Thymus (tissue), 11 donors: Measurements from ENCODE around the gene VPREB3. TPM values are rescaled to one million over a fixed set of nuclear protein-coding genes. Genes with fewer than 3 reads are reported as not detected.
A peak's percentile ranks its signal among the peaks of the same experiment; 100 is the strongest.

Experiments used
- DNase-seq, 9 donors: peaks; one replicate each; pipeline ENCODE4 v3.0.0-alpha.2; 2013; ENCODE audit warnings: low spot score in 9 of 9, low read depth in 6 of 9, missing footprints in 1 of 9
- H3K27ac ChIP-seq, 2 donors: one replicate each; pipeline ENCODE4 v1.5.1; 2013; ENCODE audit warnings: control low read depth in 1 of 2, low read depth in 1 of 2, low read length in 1 of 2, mild to moderate bottlenecking in 1 of 2, moderate library complexity in 1 of 2
- H3K27me3 ChIP-seq, 2 donors: one replicate each; pipeline ENCODE4 v1.5.1; 2013; ENCODE audit warnings: low read length in 1 of 2; ENCODE audit not compliant: control insufficient read depth in 2 of 2, insufficient read depth in 1 of 2
- H3K36me3 ChIP-seq, 2 donors: one replicate each; pipeline ENCODE4 v1.5.1; 2013; ENCODE audit warnings: low read length in 1 of 2, mild to moderate bottlenecking in 1 of 2, moderate library complexity in 1 of 2; ENCODE audit not compliant: control insufficient read depth in 2 of 2, insufficient read depth in 2 of 2
- H3K4me1 ChIP-seq, 2 donors: one replicate each; pipeline ENCODE4 v1.5.1; 2013; ENCODE audit warnings: low read length in 2 of 2; ENCODE audit not compliant: control insufficient read depth in 2 of 2, insufficient read depth in 2 of 2
- H3K4me3 ChIP-seq, 2 donors: one replicate each; pipeline ENCODE4 v1.5.1; 2013; ENCODE audit warnings: low read length in 2 of 2, control low read depth in 1 of 2, mild to moderate bottlenecking in 1 of 2
- H3K9me3 ChIP-seq, 2 donors: one replicate each; pipeline ENCODE4 v1.5.1; 2013; ENCODE audit warnings: low read length in 1 of 2, mild to moderate bottlenecking in 1 of 2; ENCODE audit not compliant: control insufficient read depth in 2 of 2, insufficient read depth in 1 of 2
- WGBS: extraction: QIAGEN DNeasy Blood & Tissue Kit; methylation state at CpG from one replicate; pipeline ENCODE4 v1.1.7; 2013; 5-methylcytosine and 5-hydroxymethylcytosine counted together
- polyA plus RNA-seq: library from polyadenylated mRNA; stranded (reverse); fragments of 200-250 nt; gene quantifications from one replicate; pipeline ENCODE4 v1.2.3, GENCODE V29; 2013
- total RNA-seq: library from RNA; stranded (reverse); fragments of 120-200 nt; gene quantifications from one replicate; pipeline ENCODE4 v1.2.4, GENCODE V29; 2013
- donor health status: healthy.

Gene VPREB3
- total and polyA plus RNA-seq, 2 donors = 1.3 to 11.4 TPM

DNA sequence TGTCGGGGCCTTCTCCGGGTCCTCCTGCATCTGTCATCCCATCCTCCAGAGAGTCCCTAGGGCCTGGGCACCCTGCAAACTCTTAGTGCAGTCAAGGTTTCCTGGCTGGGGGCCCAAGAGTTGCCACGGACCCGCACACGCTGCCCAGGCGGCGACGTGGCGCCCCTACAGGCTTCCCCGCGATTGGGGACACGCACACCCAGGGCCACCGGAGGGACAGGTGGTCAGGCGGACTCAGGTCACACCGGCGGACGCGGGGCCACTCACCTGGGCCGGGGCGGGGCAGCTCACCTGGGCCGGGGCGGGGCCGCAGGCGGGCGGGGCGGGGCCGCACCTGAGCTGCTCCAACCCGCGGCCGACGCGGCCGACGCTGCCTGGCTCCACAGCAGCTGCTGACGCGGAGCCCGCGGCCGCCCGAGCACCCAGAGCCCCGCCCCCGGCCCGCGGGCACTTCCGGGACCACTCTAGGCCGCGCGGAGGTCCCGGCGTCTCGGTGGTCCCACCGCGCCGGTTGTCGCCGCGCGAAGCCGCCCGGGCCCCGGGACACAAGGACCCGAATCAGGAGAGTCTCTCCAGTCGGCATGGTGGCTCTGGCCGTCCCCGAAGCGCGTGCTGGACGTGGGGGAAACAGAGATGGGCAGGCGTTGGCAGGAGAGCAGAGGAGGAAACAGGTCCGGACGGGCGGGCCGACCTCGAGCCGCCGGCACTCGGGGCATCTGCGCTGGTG lies 3.3 kb downstream of the VPREB3 start, which contains the start of gene ZNF70:
Gene ZNF70, minus strand, starts transcription at position 399 of the 727 bp plus-strand sequence. CDS start 5,972 bp downstream, outside the sequence.
- no peaks in the 10 kb centered on the region for H3K27me3 ChIP-seq
- no peaks in the 10 kb centered on the region for H3K36me3 ChIP-seq
- H3K9me3 ChIP-seq = no peaks in the 10 kb centered on the region
- H3K4me3 ChIP-seq = peak within 1 kb of the TSS; percentile 84 to 91
- WGBS = under 1% methylated on average over 78 of the region's 78 CpGs
- H3K27ac ChIP-seq = peak within 1 kb of the TSS; percentile 81 to 91
- peaks cover 9 to 22% of the 10 kb centered on the region in 2 donors for H3K4me1 ChIP-seq
- peak in 7 of 9 donors; percentile 70 to 93 (median 87) for DNase-seq

DNA sequence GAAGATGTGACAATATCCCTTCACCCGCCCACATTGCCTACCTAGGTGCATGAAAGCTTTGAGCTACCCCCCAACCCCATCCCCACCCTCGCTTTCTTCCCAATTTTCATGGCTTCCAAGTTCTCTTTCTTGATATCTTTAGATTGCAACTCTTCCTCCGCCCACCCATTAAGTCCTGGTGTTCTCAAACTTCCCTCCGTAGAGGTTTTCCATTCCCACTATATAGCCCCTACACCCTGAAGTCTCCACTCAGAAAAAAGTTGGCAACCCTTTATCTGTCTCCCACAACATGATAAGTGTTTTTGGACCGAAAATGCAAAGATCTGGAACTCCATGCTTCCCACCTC lies 3.9 kb downstream of the VPREB3 start:
- no peak for DNase-seq
- WGBS = 42% methylated on average over 5 of the region's 5 CpGs

GRCh38 chr22:23749841-23750301 lies 4.4 kb downstream of the VPREB3 start:
- Histone ChIP-seq H3K36me3 (peaks cover 0 to under 1% of the 10 kb centered on the region in 2 donors), H3K27ac (no peak overlapping the region), H3K4me1 (peaks cover 9 to 22% of the 10 kb centered on the region in 2 donors), H3K27me3 (no peaks in the 10 kb centered on the region), H3K9me3 (no peaks in the 10 kb centered on the region), H3K4me3 (no peak overlapping the region)
- no peak for DNase-seq
- 90% methylated on average over 12 of the region's 12 CpGs for WGBS

More for the DNA sequence above, 3.9 kb downstream of the VPREB3 start:
- H3K27ac ChIP-seq = peak overlapping the region; percentile 56 to 68
- no peaks in the 10 kb centered on the region for H3K27me3 ChIP-seq
- H3K4me1 ChIP-seq = peaks cover 9 to 22% of the 10 kb centered on the region in 2 donors
- no peaks in the 10 kb centered on the region for H3K9me3 ChIP-seq
- H3K4me3 ChIP-seq = peak overlapping the region; percentile 57 to 84
- H3K36me3 ChIP-seq = no peaks in the 10 kb centered on the region

GRCh38 chr22:23745791-23746190 lies 8.4 kb downstream of the VPREB3 start:
- Histone ChIP-seq H3K27ac (no peak overlapping the region), H3K9me3 (no peaks in the 10 kb centered on the region), H3K27me3 (no peaks in the 10 kb centered on the region), H3K36me3 (peaks cover 20 to 22% of the 10 kb centered on the region in 2 donors), H3K4me3 (no peak overlapping the region), H3K4me1 (peaks cover 5 to 10% of the 10 kb centered on the region in 2 donors)
- WGBS = 94% methylated on average over 6 of the region's 6 CpGs
- no peak for DNase-seq

DNA sequence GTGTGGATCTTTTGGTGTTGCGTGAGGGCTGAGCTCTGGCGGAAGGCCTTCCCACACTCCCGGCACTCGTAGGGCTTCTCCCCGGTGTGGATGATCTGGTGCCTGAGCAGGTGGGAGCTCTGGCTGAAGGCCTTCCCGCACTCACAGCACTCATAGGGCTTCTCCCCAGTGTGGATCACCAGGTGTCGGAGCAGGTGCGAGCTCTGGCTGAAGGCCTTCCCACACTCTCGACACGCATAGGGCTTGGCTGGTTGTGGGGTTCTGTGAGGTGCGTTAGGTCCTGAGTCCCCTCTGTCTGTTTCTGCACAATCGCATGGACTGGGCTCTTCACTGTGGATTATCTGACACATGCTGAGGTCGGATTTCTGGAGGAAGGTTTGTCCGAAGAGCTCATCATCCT lies 9.7 kb downstream of the VPREB3 start:
- no peak overlapping the region for H3K4me3 ChIP-seq
- no peak overlapping the region for H3K27ac ChIP-seq
- no peaks in the 10 kb centered on the region for H3K4me1 ChIP-seq
- H3K9me3 ChIP-seq = no peaks in the 10 kb centered on the region
- 97% methylated on average over 14 of the region's 14 CpGs for WGBS
- no peak for DNase-seq
- H3K27me3 ChIP-seq = no peaks in the 10 kb centered on the region
- H3K36me3 ChIP-seq = peaks cover 20 to 22% of the 10 kb centered on the region in 2 donors

- Histone ChIP-seq H3K27me3 (no peaks in the 10 kb centered on the region), H3K9me3 (no peaks in the 10 kb centered on the region), H3K27ac (no peak overlapping the region), H3K4me1 (no peaks in the 10 kb centered on the region), H3K36me3 (peaks cover 20 to 22% of the 10 kb centered on the region in 2 donors), H3K4me3 (no peak overlapping the region)
- 97% methylated on average over 13 of the region's 13 CpGs for WGBS
- DNase-seq = no peak
These were observed 10.2 kb downstream of the VPREB3 start for GRCh38 chr22:23744001-23744400.

DNA sequence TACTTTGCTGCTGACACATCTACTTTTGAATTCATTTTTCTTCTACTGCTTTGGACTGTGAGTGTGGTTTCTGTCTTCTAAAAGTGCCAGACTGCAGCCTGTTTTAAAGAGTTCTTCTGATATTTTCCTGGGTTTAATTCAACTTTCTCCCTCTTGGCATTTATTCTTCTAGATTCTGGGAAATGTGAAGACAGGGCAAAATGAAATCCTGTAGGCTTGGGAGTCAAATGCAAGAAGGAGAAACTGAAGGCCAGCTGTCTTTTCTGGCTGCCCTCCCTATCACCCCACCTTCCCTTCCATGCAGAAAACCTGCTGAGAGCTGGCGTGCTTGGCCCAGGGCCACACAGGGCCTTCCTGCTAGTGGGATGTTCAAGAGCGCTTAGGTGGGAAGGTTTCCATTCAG lies 10.9 kb downstream of the VPREB3 start:
- DNase-seq = no peak
- H3K27ac ChIP-seq = peak overlapping the region in 1 of 2 donors; percentile 11
- no peaks in the 10 kb centered on the region for H3K27me3 ChIP-seq
- H3K36me3 ChIP-seq = peaks cover 20 to 22% of the 10 kb centered on the region in 2 donors
- WGBS = 74% methylated on average over 2 of the region's 2 CpGs
- H3K4me1 ChIP-seq = no peaks in the 10 kb centered on the region
- no peak overlapping the region for H3K4me3 ChIP-seq
- no peaks in the 10 kb centered on the region for H3K9me3 ChIP-seq

DNA sequence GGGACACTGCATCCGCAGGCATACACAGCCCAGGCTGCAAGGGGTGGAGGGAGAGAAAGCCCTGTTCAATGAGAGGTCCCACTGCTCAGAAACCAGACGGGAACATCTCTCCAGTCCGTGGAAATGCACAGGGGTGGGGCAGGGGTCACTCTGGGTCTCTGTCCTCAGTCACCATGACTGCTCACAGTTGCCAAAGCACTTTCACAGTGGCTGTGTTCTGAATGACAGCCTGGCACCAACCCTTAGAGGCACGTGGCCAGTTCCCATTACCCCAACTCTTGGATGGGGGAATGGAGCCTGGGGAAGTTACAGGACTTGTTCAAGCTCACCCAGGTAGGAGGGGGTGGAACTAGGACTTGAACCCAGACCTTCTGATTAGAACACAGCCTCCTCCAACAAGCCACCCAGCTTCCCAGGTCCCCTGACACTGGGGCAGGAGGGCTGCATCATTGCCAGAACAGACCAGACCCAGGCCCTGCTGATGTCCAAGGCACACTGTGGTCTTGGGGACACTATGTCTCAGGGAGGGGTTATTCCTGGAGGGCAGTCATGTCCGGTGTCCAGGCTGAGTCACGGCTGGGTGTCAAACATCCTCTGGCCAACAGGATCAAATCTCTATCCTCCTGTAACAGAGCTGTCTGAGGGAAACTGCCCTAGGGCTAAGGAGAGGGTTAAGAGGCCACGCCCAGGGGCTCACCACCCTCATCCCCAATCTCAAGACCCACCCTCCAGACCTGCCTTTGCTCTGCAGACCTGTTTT lies 11.5 kb downstream of the VPREB3 start:
- 88% methylated on average over 7 of the region's 7 CpGs for WGBS
- Histone ChIP-seq H3K4me1 (no peaks in the 10 kb centered on the region), H3K27me3 (no peaks in the 10 kb centered on the region), H3K9me3 (no peaks in the 10 kb centered on the region), H3K36me3 (peaks cover 20 to 22% of the 10 kb centered on the region in 2 donors), H3K4me3 (no peak overlapping the region), H3K27ac (peak overlapping the region; percentile 11 to 26)
- DNase-seq = no peak

- Histone ChIP-seq H3K27ac (no peak overlapping the region), H3K9me3 (no peaks in the 10 kb centered on the region), H3K36me3 (peaks cover 1 to 4% of the 10 kb centered on the region in 2 donors), H3K4me3 (no peak overlapping the region), H3K4me1 (peaks cover 0 to 6% of the 10 kb centered on the region in 2 donors), H3K27me3 (no peaks in the 10 kb centered on the region)
- DNase-seq = no peak
These were observed 16.5 kb downstream of the VPREB3 start for GRCh38 chr22:23737696-23738095.
